Ectodermal cell (in vitro differentiated cells): Measurements from ENCODE around the gene MATN1.

ENCODE experiments used
- H3K27ac ChIP-seq: 2 replicates; pipeline ENCODE4 v1.7.0; 2013; ENCODE audit warnings: mild to moderate bottlenecking, low read depth, low read length; ENCODE audit not compliant: insufficient read depth, poor library complexity, severe bottlenecking
- H3K27me3 ChIP-seq: 2 replicates; pipeline ENCODE4 v1.7.0; 2013; ENCODE audit warnings: mild to moderate bottlenecking, low read length; ENCODE audit not compliant: insufficient read depth, control insufficient read depth, poor library complexity, severe bottlenecking
- H3K36me3 ChIP-seq: one replicate; pipeline ENCODE4 v1.7.0; 2013; ENCODE audit warnings: low read length; ENCODE audit not compliant: control insufficient read depth, insufficient read depth
- H3K4me1 ChIP-seq: one replicate; pipeline ENCODE4 v1.7.0; 2013; ENCODE audit warnings: low read length; ENCODE audit not compliant: control insufficient read depth, insufficient read depth
- H3K4me3 ChIP-seq: 2 replicates; pipeline ENCODE4 v1.7.0; 2013; ENCODE audit warnings: low read depth, low read length, control low read depth; ENCODE audit not compliant: insufficient read depth
- H3K9me3 ChIP-seq: 2 replicates; pipeline ENCODE4 v1.7.0; 2013; ENCODE audit warnings: mild to moderate bottlenecking, low read length, moderate library complexity; ENCODE audit not compliant: control insufficient read depth
- WGBS, 2 experiments: methylation state at CpG; one replicate each; pipeline ENCODE4 v1.1.7; 2013; ENCODE audit warnings: missing lambda C conversion rate in 2 of 2; 5-methylcytosine and 5-hydroxymethylcytosine counted together

MATN1 gene

GRCh38 chr1:30744060-30744756, 20.8 kb upstream of the MATN1 start:
- no peaks in the 10 kb centered on the region for H3K27me3 ChIP-seq
- H3K4me3 ChIP-seq: no peak overlapping the region
- H3K4me1 ChIP-seq: peaks cover 7% of the 10 kb centered on the region
- 95% methylated on average over 7 of the region's 7 CpGs for WGBS, 2 experiments
- no peaks in the 10 kb centered on the region for H3K9me3 ChIP-seq
- no peak overlapping the region for H3K27ac ChIP-seq
- no peaks in the 10 kb centered on the region for H3K36me3 ChIP-seq

- 95% methylated on average over 4 of the region's 4 CpGs for WGBS, 2 experiments
- H3K36me3 ChIP-seq: no peaks in the 10 kb centered on the region
- no peak overlapping the region for H3K4me3 ChIP-seq
- peaks cover 4% of the 10 kb centered on the region for H3K4me1 ChIP-seq
- H3K27ac ChIP-seq: no peak overlapping the region
- H3K27me3 ChIP-seq: no peaks in the 10 kb centered on the region
- no peaks in the 10 kb centered on the region for H3K9me3 ChIP-seq
Measured at GRCh38 chr1:30743584-30744059, 20.2 kb upstream of the MATN1 start.

DNA sequence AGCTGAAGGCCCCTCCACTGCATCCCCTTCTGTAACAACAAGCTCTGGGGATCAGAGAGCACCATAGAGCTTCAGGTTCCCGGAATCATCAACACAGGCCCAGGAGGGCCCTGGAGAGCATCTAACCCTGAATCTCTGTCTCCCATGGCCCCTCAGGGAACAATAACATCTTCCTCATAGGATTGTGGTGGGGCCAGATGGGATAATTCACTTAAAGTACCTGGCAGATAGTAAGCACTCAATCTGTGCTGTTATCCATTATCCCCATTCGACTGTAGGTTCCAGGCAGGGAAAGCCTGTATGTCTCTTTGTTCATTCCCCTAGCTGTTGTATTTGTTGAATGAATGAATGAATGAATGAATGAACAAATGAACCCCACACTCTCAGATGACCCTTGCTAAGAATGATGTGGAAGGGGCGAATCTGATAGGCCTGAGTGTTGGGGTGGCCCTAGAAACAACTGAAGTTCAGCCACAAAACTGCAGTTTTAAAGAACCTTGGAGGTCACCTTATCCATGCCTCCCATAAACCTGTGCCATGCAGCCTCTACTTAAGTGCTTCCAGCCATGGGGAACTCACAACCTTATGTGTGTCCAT, 19.7 kb upstream of the MATN1 start:
- no peaks in the 10 kb centered on the region for H3K36me3 ChIP-seq
- H3K4me1 ChIP-seq: no peaks in the 10 kb centered on the region
- 89 to 97% methylated on average over 3 of the region's 3 CpGs for WGBS, 2 experiments
- H3K27ac ChIP-seq: no peak overlapping the region
- no peaks in the 10 kb centered on the region for H3K9me3 ChIP-seq
- H3K4me3 ChIP-seq: no peak overlapping the region
- no peaks in the 10 kb centered on the region for H3K27me3 ChIP-seq

GRCh38 chr1:30742300-30742962, 19.0 kb upstream of the MATN1 start:
- Histone ChIP-seq H3K4me3 (no peak overlapping the region), H3K36me3 (no peaks in the 10 kb centered on the region), H3K27ac (no peak overlapping the region), H3K4me1 (no peaks in the 10 kb centered on the region), H3K27me3 (no peaks in the 10 kb centered on the region), H3K9me3 (no peaks in the 10 kb centered on the region)
- 93 to 95% methylated on average over 11 of the region's 11 CpGs for WGBS, 2 experiments

DNA sequence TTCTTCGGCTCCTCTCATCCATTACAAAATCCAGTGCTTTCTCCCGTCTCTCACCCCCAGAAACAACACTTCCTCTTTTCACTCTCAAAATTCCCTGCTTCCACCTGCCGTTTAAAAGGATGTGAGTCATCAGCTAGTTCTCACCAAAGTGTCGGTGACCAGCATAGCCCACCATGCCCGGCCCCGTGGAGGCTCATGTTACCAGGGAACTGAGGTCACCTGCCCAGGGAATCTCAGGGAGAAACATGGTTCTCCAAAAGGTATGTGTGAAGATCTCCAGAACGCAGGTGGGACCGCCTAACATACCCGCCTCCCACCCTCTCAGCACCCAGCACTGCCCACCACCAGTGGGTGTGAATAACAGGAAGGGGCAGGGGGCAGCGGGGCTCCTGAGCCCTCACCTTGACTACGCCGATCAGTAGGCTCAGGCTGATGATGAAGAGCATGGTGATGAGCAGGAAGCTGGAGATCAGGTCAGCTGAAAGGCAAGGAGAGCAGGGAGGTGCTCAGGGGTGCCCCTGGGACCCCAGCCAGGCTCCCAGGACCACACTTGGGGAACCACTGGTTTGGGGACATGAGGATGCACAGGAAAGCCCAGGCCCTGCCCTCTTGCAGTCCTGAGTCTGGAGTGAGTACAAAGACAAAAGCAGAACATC, 18.0 kb upstream of the MATN1 start:
- no peaks in the 10 kb centered on the region for H3K9me3 ChIP-seq
- H3K4me3 ChIP-seq: no peak overlapping the region
- no peak overlapping the region for H3K27ac ChIP-seq
- H3K27me3 ChIP-seq: no peaks in the 10 kb centered on the region
- no peaks in the 10 kb centered on the region for H3K4me1 ChIP-seq
- 75 to 83% methylated on average over 12 of the region's 12 CpGs for WGBS, 2 experiments
- H3K36me3 ChIP-seq: no peaks in the 10 kb centered on the region

GRCh38 chr1:30740251-30741238, 17.2 kb upstream of the MATN1 start:
- H3K9me3 ChIP-seq: no peaks in the 10 kb centered on the region
- H3K36me3 ChIP-seq: no peaks in the 10 kb centered on the region
- H3K27me3 ChIP-seq: no peaks in the 10 kb centered on the region
- no peak overlapping the region for H3K27ac ChIP-seq
- no peaks in the 10 kb centered on the region for H3K4me1 ChIP-seq
- H3K4me3 ChIP-seq: no peak overlapping the region
- 82 to 84% methylated on average over 13 to 14 of the region's 15 CpGs for WGBS, 2 experiments

- no peak overlapping the region for H3K4me3 ChIP-seq
- H3K4me1 ChIP-seq: no peaks in the 10 kb centered on the region
- no peaks in the 10 kb centered on the region for H3K27me3 ChIP-seq
- H3K9me3 ChIP-seq: no peaks in the 10 kb centered on the region
- H3K36me3 ChIP-seq: no peaks in the 10 kb centered on the region
- WGBS, 2 experiments: 84 to 89% methylated on average over 8 of the region's 8 CpGs
- H3K27ac ChIP-seq: no peak overlapping the region
Measured at GRCh38 chr1:30739601-30740000, 16.2 kb upstream of the MATN1 start.

DNA sequence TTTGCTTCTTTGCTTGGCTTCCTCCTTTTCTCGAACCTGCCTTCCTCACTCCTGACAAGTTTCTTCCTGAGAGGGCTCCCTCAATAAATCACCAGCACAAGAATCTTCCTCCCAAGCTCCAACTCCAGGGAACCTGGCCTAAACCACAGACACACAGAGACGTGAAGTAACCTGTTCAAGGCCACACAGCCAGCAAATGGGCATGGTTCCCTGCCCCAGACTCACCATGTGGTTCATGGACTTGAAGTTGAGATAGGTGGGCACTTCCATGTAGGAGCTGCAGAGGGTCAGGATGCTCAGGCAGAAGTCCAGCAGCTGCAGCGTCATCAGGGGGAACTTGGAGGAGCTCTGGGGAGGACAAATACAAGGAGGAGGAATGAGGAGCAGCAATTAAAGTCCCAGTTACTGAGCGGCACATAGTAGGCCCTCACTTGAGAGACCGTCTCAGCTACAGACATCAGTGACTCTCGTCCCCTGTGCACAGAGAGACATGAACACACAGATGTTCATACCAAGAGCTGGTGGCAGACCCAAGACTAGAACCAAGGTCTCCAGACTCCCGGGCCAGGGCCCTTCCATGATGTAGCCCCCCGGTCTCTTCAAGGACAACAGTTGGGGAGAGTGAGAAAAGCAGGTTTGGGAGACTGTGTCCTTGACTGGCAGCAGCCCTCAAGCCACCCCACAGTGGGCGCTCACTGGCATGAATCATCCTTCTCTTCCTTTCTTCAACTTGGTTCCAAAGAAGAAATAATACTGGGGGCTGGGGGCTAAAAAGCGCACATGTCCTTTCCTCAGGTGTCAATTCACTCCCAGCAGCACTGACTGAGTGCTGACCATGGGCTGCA, 15.6 kb upstream of the MATN1 start:
- H3K9me3 ChIP-seq: no peaks in the 10 kb centered on the region
- H3K4me1 ChIP-seq: no peaks in the 10 kb centered on the region
- no peaks in the 10 kb centered on the region for H3K27me3 ChIP-seq
- H3K4me3 ChIP-seq: no peak overlapping the region
- no peaks in the 10 kb centered on the region for H3K36me3 ChIP-seq
- no peak overlapping the region for H3K27ac ChIP-seq
- WGBS, 2 experiments: 93 to 95% methylated on average over 10 of the region's 10 CpGs
